Measurements from ENCODE around the gene OTUD7B.

- no peak for TF ChIP-seq CTCF (IDR thresholded peaks at IDR 0.05; ENCODE audit: low read length)
- no peak for TF ChIP-seq EZH2 (IDR thresholded peaks at IDR 0.05; ENCODE audit: borderline replicate concordance, low read length)
These were observed 106.6 kb downstream of the OTUD7B start for GRCh38 chr1:149903836-149904491.
